Liver (tissue), 3 donors: ENCODE data around the gene ITCH.
"Not testable (repeated sequence)": the region's sequence is repeated elsewhere in the genome, so short reads cannot be mapped to it uniquely, and the experiment has no call there.

ENCODE experiments used
- ATF3 ChIP-seq: IDR thresholded peaks from 2 replicates; pipeline ENCODE4 v1.6.1; 2016; ENCODE audit warnings: antibody characterized with exemption
- CTCF ChIP-seq: fragments of 150-350 bp; IDR thresholded peaks from 2 replicates; pipeline ENCODE4 v1.5.1; 2017; ENCODE audit warnings: improper control_type of control experiment, low read depth, low read length; ENCODE audit not compliant: missing input control
- EGR1 ChIP-seq, 2 donors: IDR thresholded peaks; 2 replicates each; pipeline ENCODE4 v1.6.1; 2016 to 2018; ENCODE audit warnings: antibody characterized with exemption in 2 of 2, low read depth in 2 of 2
- GABPA ChIP-seq, 2 donors: IDR thresholded peaks in 1 of 2; conservative IDR thresholded peaks in 1 of 2; 2 replicates each; pipeline ENCODE4 v1.6.1; 2016; ENCODE audit warnings: antibody characterized with exemption in 2 of 2, mild to moderate bottlenecking in 1 of 2, moderate library complexity in 1 of 2
- HNF4G ChIP-seq: IDR thresholded peaks from 2 replicates; pipeline ENCODE4 v1.6.1; 2016; ENCODE audit warnings: antibody characterized with exemption
- MAX ChIP-seq: IDR thresholded peaks from 2 replicates; pipeline ENCODE4 v1.6.1; 2016; ENCODE audit warnings: antibody characterized with exemption
- RAD21 ChIP-seq, 2 donors: IDR thresholded peaks; 2 replicates each; pipeline ENCODE4 v1.6.1; 2016; ENCODE audit warnings: antibody characterized with exemption in 2 of 2, mild to moderate bottlenecking in 2 of 2
- TAF1 ChIP-seq: conservative IDR thresholded peaks from 2 replicates; pipeline ENCODE4 v1.6.1; 2016; ENCODE audit warnings: antibody characterized with exemption, mild to moderate bottlenecking
- YY1 ChIP-seq: IDR thresholded peaks from 2 replicates; pipeline ENCODE4 v1.6.1; 2016; ENCODE audit warnings: antibody characterized with exemption, mild to moderate bottlenecking
- donor health status: healthy.
- donor health status: healthy.

- TF ChIP-seq HNF4G; YY1; GABPA (IDR thresholded peaks at IDR 0.05 in 1 of 2, conservative IDR thresholded peaks at IDR 0.05 in 1 of 2); CTCF; MAX; EGR1 (IDR thresholded peaks at IDR 0.05; ENCODE audit: low read depth in 2 of 2); TAF1; RAD21 (IDR thresholded peaks at IDR 0.05); ATF3: not testable (repeated sequence)
Measured at GRCh38 chr20:34346533-34346865, 16.6 kb upstream of the ITCH start.
